ENCODE measurements around the gene GPRC5A.

- no peak for TF ChIP-seq POLR2AphosphoS5 (IDR thresholded peaks at IDR 0.05)
- no peak for TF ChIP-seq POLR2A (IDR thresholded peaks at IDR 0.05)
Measured at GRCh38 chr12:12889701-12890100, 1.7 kb upstream of the GPRC5A start.
